Amygdala (tissue), 56 donors: Measurements from ENCODE around the gene CYP4A22.

ENCODE experiments used
- DNase-seq, 56 donors: peaks; one replicate each; lab custom pipeline; 2025; lab: John Stamatoyannopoulos, UW

CYP4A22 gene

DNA sequence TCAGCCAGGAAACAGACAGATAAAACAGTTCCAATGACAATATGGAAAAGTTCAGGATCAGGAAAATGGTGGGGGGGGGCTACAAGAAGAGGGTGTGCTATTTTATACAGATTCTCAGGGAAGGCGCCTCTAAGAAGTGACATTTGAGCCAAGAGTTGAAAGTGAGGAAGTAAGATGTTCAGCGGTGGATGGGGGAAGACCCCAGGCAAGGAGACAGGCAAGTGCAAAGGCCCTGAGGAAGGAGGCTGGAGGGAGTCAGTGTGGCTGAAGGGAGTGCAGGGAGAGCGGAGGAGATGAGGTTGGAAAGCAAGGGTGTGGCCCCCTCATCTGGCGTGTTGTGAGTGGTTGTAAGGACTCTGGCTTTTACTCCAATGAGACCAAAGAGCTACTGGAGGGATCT, 61.0 kb downstream of the CYP4A22 start:
- DNase-seq: no peak
